HCT116 (cell line): ENCODE results near the gene PLA2R1. TPM values are rescaled to one million over a fixed set of nuclear protein-coding genes. Genes with fewer than 3 reads are reported as not detected.
"Not testable (repeated sequence)": the region's sequence is repeated elsewhere in the genome, so short reads cannot be mapped to it uniquely, and the experiment has no call there.

Experiments used
- ATAC-seq: fragments of 200-7000 bp; cut with Tn5 transposase; 2 replicates; pipeline ENCODE4 v1.9.1; 2020; ENCODE audit warnings: mild to moderate bottlenecking, moderate library complexity
- BruUV-seq: library from RNA; stranded (reverse); fragments of 400-500 nt; replicated peaks from 2 replicates; lab custom pipeline; 2021; lab: Mats Ljungman, UMichigan
- CTCF ChIA-PET: fragments of 300-600 bp; sonication (Branson Sonifier 250); formaldehyde crosslinking; loops from one replicate; lab custom pipeline; 2021; ENCODE audit warnings: antibody characterized with exemption; lab: Charles Lee
- POLR2A ChIA-PET: fragments of 300-600, 350-600 bp; sonication (Branson Sonifier 250); formaldehyde crosslinking; loops from one replicate; lab custom pipeline; 2021; ENCODE audit warnings: antibody characterized with exemption; lab: Charles Lee
- RAD21 ChIA-PET, 2 experiments: fragments of 300-600 bp; sonication (Branson Sonifier 250); formaldehyde crosslinking; loops; one replicate each; lab custom pipeline; 2023; ENCODE audit warnings: low total read pairs in 2 of 2; ENCODE audit not compliant: uncharacterized antibody in 2 of 2, unreplicated experiment in 2 of 2, low non-redundant PET in 1 of 2; lab: Charles Lee
- DNase-seq: peaks from one replicate; pipeline ENCODE4 v3.0.0-alpha.2; 2010; ENCODE audit warnings: low read depth, low spot score
- H2AFZ ChIP-seq: fragments of 200-600 bp; shearing (Covaris generic), sonication (generic); 2 replicates; pipeline ENCODE4 v1.6.1; 2017; ENCODE audit warnings: low read depth, mixed run types, mixed read lengths, antibody characterized with exemption, low read length; ENCODE audit not compliant: poor library complexity, severe bottlenecking
- H3K27ac ChIP-seq: 2 replicates; pipeline ENCODE4 v1.5.1; 2012; ENCODE audit warnings: low read depth, low read length
- H3K27me3 ChIP-seq: fragments of 200-600 bp; sonication (generic); 2 replicates; pipeline ENCODE4 v1.6.1; 2016; ENCODE audit warnings: mixed run types, low read length, mixed read lengths; ENCODE audit not compliant: insufficient read depth
- H3K36me3 ChIP-seq, 2 experiments: fragments of 200-500 bp in 1 of 2; fragments of 200-600 bp in 1 of 2; sonication (Bioruptor generic) in 1 of 2; sonication (generic) in 1 of 2; 2 replicates each; pipeline versions ENCODE4 v1.5.1 to v1.6.1; 2014 to 2016; ENCODE audit warnings: low read length in 2 of 2, inconsistent platforms in 1 of 2, mixed read lengths in 1 of 2, mixed run types in 1 of 2; ENCODE audit not compliant: insufficient read depth in 2 of 2, control insufficient read depth in 1 of 2
- H3K4me1 ChIP-seq, 2 experiments: fragments of 200-600 bp in 1 of 2; sonication (generic) in 1 of 2; 2 replicates each; pipeline versions ENCODE4 v1.5.1 to v1.6.1; 2012 to 2017; ENCODE audit warnings: low read length in 2 of 2, inconsistent platforms in 1 of 2, mild to moderate bottlenecking in 1 of 2, mixed read lengths in 1 of 2, mixed run types in 1 of 2, moderate library complexity in 1 of 2; ENCODE audit not compliant: insufficient read depth in 2 of 2, control insufficient read depth in 1 of 2
- H3K4me2 ChIP-seq: fragments of 200-600 bp; sonication (generic); 2 replicates; pipeline ENCODE4 v1.6.1; 2017; ENCODE audit warnings: mixed run types, low read length, mixed read lengths
- H3K4me3 ChIP-seq, 2 experiments: fragments of 200-600 bp in 1 of 2; sonication (generic) in 1 of 2; replicated peaks in 1 of 2; 2 replicates each; pipeline ENCODE4 v1.5.1; 2011 to 2016; ENCODE audit warnings: low read length in 2 of 2, control low read depth in 1 of 2, low read depth in 1 of 2, mild to moderate bottlenecking in 1 of 2, mixed read lengths in 1 of 2, mixed run types in 1 of 2
- H3K79me2 ChIP-seq: fragments of 200-600 bp; sonication (generic); 2 replicates; pipeline ENCODE4 v1.6.1; 2017; ENCODE audit warnings: mild to moderate bottlenecking, mixed run types, low read length, moderate library complexity, mixed read lengths; ENCODE audit not compliant: insufficient read depth
- H3K9ac ChIP-seq: fragments of 200-600 bp; sonication (generic); 2 replicates; pipeline ENCODE4 v1.6.1; 2016; ENCODE audit warnings: low read length, mixed read lengths
- H3K9me2 ChIP-seq: fragments of 200-600 bp; sonication (generic), shearing (Covaris generic); 2 replicates; pipeline ENCODE4 v1.6.1; 2017; ENCODE audit warnings: mixed run types, mild to moderate bottlenecking, moderate library complexity; ENCODE audit not compliant: insufficient read depth
- H3K9me3 ChIP-seq, 2 experiments: fragments of 200-500 bp in 1 of 2; fragments of 200-600 bp in 1 of 2; sonication (Bioruptor generic) in 1 of 2; sonication (generic) in 1 of 2; 2 replicates each; pipeline ENCODE4 v1.6.1; 2014 to 2017; ENCODE audit warnings: low read length in 2 of 2, mixed read lengths in 2 of 2, inconsistent platforms in 1 of 2, low read depth in 1 of 2, mild to moderate bottlenecking in 1 of 2, mixed run types in 1 of 2, moderate library complexity in 1 of 2; ENCODE audit not compliant: control insufficient read depth in 1 of 2, insufficient read depth in 1 of 2
- H4K20me1 ChIP-seq: fragments of 200-600 bp; sonication (generic), shearing (Covaris generic); 2 replicates; pipeline ENCODE4 v1.6.1; 2017; ENCODE audit warnings: mixed run types, mild to moderate bottlenecking, moderate library complexity; ENCODE audit not compliant: insufficient read depth
- ATF3 ChIP-seq: IDR thresholded peaks from 2 replicates; pipeline ENCODE4 v1.6.1; 2012
- CBX3 ChIP-seq: IDR thresholded peaks from 2 replicates; pipeline ENCODE4 v1.6.1; 2012; ENCODE audit warnings: low read depth
- CEBPB ChIP-seq: IDR thresholded peaks from 2 replicates; pipeline ENCODE4 v1.6.1; 2012; ENCODE audit warnings: low read depth
- EGR1 ChIP-seq: IDR thresholded peaks from 2 replicates; pipeline ENCODE4 v1.6.1; 2012; ENCODE audit warnings: low read depth
- FOSL1 ChIP-seq: IDR thresholded peaks from 2 replicates; pipeline ENCODE4 v1.6.1; 2012; ENCODE audit warnings: low read depth
- JUND ChIP-seq: IDR thresholded peaks from 2 replicates; pipeline ENCODE4 v1.6.1; 2012
- MAX ChIP-seq: IDR thresholded peaks from 2 replicates; pipeline ENCODE4 v1.6.1; 2012
- REST ChIP-seq: IDR thresholded peaks from 2 replicates; pipeline ENCODE4 v1.6.1; 2012; ENCODE audit warnings: low read depth
- SIN3A ChIP-seq: IDR thresholded peaks from 2 replicates; pipeline ENCODE4 v1.6.1; 2012; ENCODE audit warnings: low read depth
- SP1 ChIP-seq: IDR thresholded peaks from 2 replicates; pipeline ENCODE4 v1.6.1; 2012; ENCODE audit warnings: low read depth
- SRF ChIP-seq: IDR thresholded peaks from 2 replicates; pipeline ENCODE4 v1.6.1; 2012; ENCODE audit warnings: low read depth
- YY1 ChIP-seq: IDR thresholded peaks from 2 replicates; pipeline ENCODE4 v1.6.1; 2011; ENCODE audit warnings: low read length, low read depth, moderate library complexity, mild to moderate bottlenecking; ENCODE audit not compliant: insufficient replicate concordance; ENCODE audit errors: extremely low read depth
- ZFX ChIP-seq: fragments of 450-650 bp; IDR thresholded peaks from 2 replicates; pipeline ENCODE4 v1.6.1; 2017
- intact Hi-C: fragments of 100-400 bp; cut with micrococcal nuclease; formaldehyde crosslinking; loops from 2 replicates; pipeline ENCODE4 v1.10.0; 2022
- total RNA-seq: library from RNA; stranded (reverse); gene quantifications from one replicate; pipeline ENCODE4 v1.2.1, GENCODE V29; 2021; ENCODE audit not compliant: unreplicated experiment

PLA2R1 gene
- total RNA-seq, 1 experiment from 2014 or later, result 0.34 TPM

GRCh38 chr2:160039166-160039903 lies 23.1 kb downstream of the PLA2R1 start:
- Histone ChIP-seq H3K4me1 (no peaks in the 10 kb centered on the region), H3K9ac (no peak overlapping the region), H3K27me3 (no peaks in the 10 kb centered on the region), H3K4me3 (no peak overlapping the region), H3K79me2 (no peaks in the 10 kb centered on the region), H2AFZ (no peak overlapping the region), H3K9me2 (no peaks in the 10 kb centered on the region), H3K36me3 (no peaks in the 10 kb centered on the region), H3K27ac (no peak overlapping the region), H4K20me1 (no peaks in the 10 kb centered on the region), H3K4me2 (no peak overlapping the region), H3K9me3 (no peaks in the 10 kb centered on the region)
- no peak for DNase-seq
- no TSS peak for BruUV-seq
- ChIA-PET POLR2A (no interaction called here), RAD21 (no interaction called here), CTCF (no interaction called here)
- ATAC-seq, result no peak
- intact Hi-C loops, result no loop called here
- TF ChIP-seq SP1, result no peak
- TF ChIP-seq EGR1, result no peak
- TF ChIP-seq ATF3, result no peak
- no peak for TF ChIP-seq FOSL1
- TF ChIP-seq REST, result no peak
- no peak for TF ChIP-seq CEBPB
- TF ChIP-seq MAX, result no peak
- TF ChIP-seq SRF, result no peak
- TF ChIP-seq JUND, result no peak
- no peak for TF ChIP-seq SIN3A
- TF ChIP-seq YY1, result no peak
- TF ChIP-seq CBX3, result no peak
- no peak for TF ChIP-seq ZFX

- H3K9me3 ChIP-seq, H3K4me1 ChIP-seq, ATAC-seq, H2AFZ ChIP-seq, intact Hi-C loops, DNase-seq, H3K4me2 ChIP-seq, H4K20me1 ChIP-seq, H3K27ac ChIP-seq, H3K4me3 ChIP-seq, H3K9ac ChIP-seq, H3K9me2 ChIP-seq, H3K27me3 ChIP-seq, BruUV-seq, CTCF ChIA-PET, H3K79me2 ChIP-seq, POLR2A ChIA-PET, RAD21 ChIA-PET, H3K36me3 ChIP-seq: not testable (repeated sequence)
Observed at GRCh38 chr2:160038662-160039061, 23.8 kb downstream of the PLA2R1 start.
